GM18498 (cell line): ENCODE measurements around the gene THRB.

Experiments
- ATAC-seq: cut with Tn5 transposase; IDR thresholded peaks from one replicate; pipeline ENCODE4 v1.9.1; 2021; ENCODE audit warnings: mild to moderate bottlenecking, moderate library complexity; ENCODE audit not compliant: unreplicated experiment

THRB gene

DNA sequence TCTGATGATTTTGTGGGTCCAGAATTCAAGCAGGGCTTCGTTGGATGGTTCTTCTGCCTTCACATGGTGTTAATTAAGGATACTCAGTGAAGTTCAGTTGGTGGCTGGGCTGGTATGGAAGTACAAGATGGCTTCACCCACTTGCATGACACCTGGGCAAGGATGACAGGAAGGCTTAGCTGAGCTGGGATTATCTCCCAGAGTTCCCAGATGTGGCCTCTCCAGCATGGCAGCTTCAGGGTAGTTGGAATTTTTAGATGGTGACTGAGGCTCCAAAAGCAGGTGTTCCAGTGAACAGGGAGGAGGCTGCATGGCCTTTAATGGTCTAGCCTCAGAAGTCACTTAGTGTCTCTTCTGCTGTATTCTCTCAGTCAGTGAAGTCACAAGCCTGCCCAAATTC lies 135.5 kb downstream of the THRB start:
- no peak for ATAC-seq

DNA sequence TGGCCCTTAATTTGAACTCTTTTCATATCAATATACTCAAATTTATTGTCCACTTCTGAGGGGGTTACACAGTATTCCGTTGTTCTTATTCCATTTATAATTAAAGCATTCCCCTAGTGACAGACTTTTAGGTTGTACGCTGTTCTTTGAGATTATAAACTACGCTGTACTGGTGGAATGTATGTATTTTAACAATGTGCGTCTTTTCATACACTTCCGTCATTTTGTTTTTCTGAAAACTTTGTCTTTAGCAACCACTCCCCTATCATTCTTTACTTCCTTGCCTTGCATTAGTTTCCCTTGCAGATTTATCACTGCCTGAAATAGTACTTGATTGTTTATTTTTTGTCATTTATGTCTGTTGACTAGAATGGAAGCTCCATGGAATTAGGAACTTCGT lies 137.0 kb downstream of the THRB start:
- no peak for ATAC-seq

DNA sequence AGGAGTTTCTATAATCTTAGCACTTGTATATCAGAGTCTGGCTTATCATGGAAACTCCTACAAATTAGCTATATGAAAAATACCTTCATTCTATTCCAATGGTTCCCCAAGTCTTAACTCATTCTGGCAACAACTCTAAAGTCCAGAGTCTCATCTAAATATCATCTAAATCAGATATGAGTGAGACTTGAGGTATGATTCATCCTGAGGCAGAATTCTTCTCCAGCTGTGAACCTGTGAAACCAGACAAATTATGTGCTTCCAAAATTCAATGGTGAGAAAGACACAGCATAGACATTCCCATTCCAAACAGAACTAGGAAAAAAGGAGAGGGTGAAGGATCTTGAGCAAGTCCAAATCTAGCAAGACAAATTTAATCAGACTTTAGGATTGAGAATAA lies 138.8 kb downstream of the THRB start:
- ATAC-seq: no peak

DNA sequence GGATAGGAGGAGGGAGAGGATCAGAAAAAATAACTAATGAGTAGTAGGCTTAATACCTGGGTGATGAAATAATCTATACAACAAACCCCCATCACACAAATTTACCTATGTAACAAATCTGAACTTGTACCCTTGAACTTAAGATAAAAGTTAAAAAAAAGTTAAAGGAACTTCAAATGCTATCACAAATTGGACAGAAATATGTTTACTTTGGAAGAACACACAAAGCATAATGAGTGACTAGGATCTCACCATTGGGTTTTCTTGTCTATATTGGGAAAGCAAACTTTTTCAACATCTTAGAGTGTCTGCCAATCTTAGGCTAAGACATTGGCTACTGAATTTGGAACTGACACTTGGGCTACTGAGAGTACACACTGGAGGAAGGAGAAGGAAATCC lies 140.4 kb downstream of the THRB start:
- no peak for ATAC-seq

DNA sequence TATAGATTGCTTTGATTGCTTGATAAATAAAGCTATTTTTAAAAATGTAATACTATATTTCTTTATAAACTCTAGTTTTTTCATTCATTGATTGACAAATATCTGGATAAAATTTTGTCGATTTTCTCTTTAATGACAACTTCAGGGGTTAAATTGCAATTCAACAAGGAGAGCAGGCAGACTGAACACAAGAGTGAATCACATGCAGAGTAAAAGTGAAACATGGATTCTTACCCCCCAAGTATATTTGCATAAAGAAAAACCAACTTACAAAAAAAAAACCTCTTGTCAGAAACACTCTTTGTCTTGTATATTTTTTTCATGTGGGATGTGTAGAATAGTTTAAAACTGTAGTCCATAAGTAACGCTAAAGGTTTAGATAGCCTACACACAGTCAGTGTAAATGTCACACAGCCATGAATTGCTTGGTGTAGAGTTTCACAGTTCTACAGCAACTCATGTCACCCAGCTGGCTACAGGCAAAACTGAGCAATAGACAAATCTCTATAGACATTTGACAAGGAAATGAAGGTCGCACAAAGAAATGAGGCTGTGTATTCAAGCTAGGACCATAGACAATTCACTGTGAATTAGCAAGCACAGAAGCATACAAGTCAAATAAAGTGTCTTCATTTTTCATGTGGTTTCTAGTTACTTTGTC lies 141.6 kb downstream of the THRB start:
- ATAC-seq: no peak

DNA sequence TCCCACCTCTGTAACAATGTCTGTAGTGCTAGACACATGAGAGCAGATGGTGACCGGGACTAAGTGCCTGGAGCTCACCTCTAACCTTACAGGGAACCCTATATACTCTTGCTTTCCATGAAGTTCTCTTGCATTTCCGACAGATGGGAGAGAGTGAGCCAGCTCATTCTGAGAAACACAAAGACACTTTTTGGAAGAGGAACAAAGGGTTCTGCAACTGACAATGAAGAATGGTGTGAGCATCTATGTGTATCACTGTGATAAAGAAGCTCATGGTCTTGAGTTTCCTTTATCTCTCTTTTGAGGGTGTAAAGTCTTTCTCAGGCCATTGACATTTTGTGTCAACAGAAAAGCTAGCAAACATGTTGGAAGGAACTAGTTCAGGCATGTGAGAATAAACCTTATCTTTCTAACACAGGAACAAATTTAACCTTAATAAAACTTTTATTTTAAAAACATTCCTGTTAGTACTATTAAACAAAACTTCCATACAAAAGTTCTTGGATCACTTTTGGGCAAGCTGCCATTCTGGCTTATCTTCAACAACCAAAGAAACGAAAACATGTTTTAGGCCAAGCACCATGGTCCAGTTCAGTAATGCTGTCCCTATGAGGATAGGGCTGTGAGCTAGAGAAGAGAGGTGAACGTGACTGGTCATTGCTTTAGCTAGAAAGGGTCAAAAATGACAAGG lies 142.7 kb downstream of the THRB start:
- ATAC-seq: no peak

DNA sequence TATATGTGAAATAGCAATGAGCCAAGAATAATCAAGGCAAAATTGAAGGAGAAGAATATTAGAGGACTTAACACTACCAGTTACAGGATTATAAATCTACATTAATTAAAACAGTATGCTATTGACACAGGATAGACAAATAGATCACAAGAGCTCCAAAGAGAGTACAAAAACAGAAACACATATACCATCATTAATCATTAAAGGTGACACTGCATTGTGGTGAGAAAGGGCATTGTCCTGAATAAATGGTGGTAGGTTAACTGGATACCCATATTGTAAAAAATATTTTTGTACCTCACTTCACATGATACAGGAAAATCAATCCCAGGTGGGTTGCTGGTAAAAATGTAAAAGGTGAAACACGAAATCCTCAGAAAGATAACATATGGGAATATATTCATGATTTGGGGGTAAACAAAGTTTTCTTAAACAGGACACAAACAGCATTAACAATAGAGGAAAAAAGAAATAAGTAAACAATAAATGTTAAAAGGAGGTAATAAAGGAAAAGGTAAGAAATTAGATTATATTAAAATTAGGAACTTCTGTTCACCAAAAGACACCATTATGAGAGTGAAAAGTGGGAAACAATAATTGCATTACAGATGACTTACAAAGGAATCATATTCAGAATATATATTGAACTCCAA lies 145.2 kb downstream of the THRB start:
- ATAC-seq: no peak

DNA sequence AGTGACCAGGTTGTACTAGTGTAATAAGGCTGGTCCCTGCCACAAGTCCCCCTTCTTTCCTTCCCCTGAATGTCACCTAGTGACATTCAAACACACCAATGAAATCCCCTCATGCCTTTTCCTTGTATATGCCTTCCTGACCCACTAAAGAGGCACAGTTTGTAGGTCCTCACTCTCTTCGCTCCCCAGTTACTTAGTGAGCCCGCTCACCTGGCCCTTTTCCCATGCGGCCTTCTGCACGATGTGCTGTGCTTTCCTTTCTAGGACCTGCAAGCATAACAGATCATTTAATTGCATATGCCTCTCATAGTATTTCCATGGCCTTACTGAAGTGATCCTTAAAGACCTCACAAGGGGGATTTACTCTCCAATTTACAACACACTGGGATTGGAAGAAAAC lies 146.3 kb downstream of the THRB start:
- ATAC-seq: no peak

DNA sequence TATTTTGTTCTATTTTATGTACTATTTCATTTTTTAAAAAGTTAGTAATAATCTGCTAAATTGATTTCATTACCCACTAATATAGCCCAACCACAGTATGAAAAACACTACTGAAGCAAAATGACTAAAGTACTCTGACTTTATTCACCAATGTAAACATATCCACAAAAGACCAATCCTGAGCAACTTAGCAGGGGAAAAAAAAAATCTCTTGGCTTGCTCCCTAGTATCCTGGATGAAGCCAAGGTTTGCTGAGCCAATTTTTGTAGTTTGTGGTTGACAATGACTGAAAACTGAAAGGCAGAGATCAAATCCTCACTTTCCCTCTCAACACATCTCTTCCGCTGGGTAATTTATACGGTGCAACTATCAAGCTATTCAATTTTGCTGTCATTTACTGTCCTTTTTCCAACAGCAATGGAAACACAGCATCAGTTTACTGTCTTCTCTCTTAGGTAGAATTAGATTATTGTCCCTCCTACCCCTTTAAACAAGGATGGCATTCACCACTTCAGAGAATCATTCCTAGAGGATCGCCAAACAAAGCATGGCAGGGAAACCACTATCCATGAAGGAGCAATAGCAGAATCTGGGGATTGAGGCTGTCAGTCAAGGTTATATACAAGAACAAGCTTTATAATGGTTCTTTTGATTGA lies 149.7 kb downstream of the THRB start:
- no peak for ATAC-seq

DNA sequence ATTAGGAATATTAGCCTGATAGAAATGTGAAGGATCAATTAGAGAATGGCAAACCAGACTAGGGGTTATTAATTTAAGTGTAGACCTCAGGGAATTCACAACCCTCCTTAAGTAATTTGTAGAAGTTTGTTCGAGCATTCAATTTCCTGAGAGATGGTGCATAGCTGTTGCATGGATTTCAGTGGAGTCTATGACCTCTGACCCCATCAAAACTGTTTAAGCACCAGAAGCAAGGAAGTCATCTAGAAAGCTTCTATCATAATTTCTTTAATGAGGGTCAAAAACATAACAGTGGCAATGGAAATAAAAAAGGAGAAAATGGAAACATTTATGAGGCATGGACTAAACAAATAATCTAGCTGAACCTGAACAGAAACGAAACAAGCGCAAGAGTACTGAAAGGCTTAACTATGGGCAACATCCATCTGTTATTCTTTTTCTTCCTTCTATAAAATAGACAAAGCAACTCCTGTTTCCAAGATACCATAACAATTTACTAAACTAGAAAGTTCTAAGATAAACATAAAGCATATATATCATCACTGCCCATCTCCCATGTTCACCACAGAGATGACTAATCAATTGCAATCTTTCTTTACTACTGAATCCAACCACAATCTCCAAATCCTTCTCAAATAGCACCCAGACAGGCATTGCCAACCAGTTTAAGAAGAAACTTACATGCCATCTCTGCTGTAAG lies 151.4 kb downstream of the THRB start:
- no peak for ATAC-seq

DNA sequence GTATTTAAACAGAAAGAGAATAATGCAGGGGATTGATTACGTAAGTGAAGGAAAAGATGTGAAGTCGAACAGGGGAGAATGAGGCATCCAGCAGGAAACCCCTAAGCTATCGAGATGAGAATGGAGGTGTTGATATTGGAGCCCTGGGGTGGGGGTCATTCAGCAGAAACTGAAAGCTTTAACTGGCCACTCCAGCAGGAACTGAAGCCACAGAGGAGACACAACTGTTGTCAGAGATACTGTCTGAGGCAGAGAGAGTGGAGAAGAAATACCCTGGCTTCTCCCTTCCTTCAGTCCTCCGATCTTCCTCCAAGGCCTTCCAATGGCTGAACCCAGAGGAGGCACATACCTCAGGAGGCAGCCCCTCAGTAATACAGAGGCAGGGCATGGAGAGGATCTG lies 152.4 kb downstream of the THRB start:
- no peak for ATAC-seq

DNA sequence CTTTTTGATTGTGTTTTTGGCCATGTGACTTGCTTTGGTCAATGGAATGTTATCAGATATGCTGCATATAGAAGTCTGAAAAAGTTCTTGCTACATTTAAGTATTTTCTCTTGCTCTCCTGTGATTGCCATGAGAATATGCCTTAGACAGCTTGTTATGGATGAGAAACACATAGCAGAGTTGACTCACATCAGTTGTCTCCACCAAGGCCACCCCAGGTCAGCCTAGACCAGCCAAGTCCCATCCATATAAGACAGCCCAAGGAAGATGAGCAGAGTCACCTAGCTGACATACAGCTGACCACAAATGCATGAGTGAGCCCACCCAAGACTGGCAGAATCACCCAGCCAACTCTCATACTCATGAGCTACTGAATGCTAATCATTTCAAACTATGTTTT lies 153.0 kb downstream of the THRB start:
- no peak for ATAC-seq

DNA sequence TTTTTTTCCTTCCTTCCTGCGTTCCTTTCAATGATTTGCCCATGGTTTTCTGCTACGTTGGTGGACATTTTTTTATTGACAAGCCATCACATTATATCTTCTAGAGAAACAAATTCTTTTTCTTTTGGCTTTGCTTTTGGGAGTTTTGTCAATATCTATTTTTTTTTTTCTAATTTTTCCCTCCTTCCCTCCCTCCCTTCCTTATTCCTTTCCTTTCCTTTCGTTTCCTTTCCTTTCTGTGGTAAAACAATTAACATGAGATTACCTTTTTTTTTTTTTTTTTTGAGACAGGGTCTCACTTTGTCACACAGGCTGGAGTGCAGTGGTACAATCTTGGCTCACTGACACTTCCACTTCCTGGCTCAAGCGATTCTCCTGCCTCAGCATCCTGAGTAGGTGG lies 153.7 kb downstream of the THRB start:
- no peak for ATAC-seq

DNA sequence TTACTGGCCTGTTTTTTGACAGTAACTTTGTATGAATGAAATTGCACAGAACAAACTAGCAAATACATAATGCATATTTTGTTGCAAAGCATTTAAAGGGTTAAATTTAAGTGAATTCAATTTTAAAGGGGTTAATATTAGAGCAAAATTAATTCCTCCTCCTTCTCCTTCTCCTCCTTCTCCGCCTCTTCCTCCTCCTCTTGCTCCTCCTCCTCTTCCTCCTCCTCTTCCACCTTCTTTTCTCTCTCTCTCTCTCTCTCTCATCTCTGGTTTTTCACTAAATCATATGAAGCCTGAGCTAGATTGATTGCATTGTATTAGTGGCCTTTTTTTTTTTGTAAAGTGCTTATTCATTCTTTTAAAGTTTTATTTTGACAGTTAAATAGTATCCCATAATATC lies 154.5 kb downstream of the THRB start:
- ATAC-seq: no peak

DNA sequence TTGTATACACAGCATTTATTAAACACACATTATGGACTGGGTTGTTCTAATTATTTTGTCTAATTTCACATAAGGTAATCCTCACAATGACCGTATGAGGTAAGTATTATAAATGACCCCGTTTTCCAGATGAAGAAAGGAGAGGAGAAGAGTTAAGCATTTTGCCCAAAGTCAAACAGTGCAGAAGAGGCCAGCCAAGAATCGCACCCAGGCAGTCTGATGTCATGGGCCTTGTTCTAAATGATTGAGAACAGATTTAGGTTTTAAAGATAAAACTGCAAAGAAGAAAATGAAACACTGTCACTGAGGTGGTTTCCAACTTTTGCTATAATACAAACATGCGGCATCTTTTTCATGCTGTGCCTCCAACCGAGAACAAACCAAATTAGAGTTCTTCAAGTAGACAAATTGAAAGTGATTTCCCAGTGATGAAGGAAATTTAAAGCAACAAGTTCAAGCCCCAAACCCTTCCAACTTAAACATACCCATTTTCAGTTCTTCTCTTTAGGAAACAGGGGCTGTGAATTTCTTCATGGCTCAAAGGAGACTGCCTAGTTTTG lies 155.3 kb downstream of the THRB start:
- no peak for ATAC-seq

DNA sequence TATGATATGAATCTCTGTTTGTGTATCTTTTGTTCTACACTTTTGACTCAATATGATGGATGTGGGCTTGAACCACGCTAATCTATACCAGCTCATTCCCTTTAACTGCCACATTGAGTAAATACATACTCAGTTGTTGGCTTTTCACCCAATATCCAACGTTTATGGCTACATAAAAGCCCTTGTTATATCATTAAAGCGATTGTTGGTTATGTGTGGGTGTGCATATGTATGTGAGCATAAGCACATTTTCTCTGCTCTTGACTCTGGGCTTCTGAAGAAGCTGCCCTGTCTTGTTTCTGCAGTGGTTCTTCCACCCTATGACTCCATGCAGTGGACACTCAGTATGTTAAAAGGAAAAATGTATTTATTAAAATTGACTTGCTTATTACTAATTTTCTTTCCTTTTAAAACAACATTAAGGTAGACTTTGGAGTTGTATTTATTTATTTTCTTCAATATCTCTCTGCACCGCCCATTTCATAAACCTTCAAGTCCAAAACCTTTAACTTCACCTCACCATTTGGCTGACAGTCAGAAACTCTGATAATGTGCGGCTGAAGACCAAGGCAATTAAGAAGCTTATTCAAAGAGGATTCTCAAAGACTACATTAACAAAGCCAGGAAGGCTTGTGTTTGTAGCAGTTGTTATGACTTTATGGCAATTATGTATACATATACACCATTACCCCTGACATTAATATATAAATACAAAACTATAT lies 156.1 kb downstream of the THRB start:
- ATAC-seq: no peak

DNA sequence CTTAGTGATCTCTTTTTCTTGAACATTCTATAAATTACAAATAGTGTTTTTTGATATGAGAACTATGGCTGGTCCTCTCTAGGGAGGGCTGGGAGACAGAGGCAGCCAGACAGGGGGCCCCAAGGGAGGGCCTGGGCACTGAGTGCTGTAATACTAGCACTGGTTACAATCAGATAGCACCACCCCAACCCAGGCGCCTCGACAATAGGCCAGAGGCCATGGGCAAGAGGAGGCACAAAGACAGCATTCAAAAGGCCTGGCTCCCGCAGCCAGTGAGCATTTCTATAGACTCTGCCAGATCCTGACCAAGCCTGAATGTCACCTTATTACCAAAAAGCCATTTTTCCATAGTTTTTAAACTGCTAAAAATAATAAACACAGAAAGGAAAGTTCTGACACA lies 158.5 kb downstream of the THRB start:
- no peak for ATAC-seq

DNA sequence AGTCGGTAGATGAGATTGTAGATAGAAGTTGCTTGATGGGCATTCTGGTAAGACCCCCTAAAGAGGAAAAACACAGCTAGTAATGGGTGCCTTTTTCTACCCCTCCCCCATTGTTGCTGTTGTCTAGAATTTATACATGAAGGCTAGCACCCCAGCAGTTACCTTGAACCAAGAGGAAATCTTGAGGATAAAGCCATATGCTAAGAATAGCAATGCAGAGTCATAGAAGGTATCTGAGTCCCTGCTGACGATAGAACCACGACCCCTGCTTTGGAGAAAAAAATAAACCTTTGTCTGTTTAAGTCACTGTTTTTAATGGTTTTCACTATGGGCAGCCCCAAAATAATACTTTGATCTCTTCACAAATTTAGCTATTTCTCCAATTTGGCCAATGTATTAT lies 162.6 kb downstream of the THRB start:
- ATAC-seq: no peak

DNA sequence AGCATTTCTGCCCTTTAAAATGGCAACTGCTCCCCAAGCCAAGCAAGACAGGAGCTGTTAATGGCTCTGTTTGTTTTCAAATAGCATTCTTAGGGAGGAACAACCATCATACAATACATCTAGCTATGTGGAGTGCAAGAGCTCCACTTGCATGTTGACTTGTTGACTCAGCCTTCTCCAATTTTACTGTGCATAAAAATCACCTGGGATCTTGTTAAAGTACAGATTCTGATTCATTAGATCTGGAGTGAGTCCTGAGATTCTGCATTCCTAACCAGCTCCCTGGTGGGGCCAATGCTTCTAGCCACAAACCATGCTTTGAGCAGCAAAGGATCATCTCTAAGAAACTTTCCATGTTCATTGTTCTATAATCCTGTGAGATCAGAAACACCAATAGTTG lies 171.4 kb downstream of the THRB start:
- ATAC-seq: no peak

DNA sequence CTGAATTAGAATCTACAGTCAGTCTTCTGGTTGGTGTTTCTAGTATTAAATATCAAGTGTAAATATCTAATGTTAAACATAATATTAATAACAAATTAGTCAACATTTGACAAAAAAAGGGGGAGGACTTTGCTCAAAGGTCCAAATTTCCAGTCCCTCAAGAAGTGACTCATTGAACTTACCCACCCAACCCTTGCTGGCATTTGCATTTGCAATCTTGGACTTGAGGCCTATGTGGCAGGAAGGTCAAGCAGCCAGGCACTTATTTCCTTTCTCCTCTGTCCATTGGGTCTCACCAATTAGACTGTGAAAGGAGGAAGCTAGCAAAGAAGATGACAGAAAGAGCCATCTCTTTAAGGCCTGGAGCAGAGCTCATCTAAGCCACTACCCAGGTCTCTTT lies 174.0 kb downstream of the THRB start:
- no peak for ATAC-seq
